Measurements from ENCODE around the gene KIAA0586. TPM values are rescaled to one million over a fixed set of nuclear protein-coding genes. Genes with fewer than 3 reads are reported as not detected.

KIAA0586 gene
- total RNA-seq, 2 experiments from 2014 or later, result 32.0 to 38.4 TPM

DNA sequence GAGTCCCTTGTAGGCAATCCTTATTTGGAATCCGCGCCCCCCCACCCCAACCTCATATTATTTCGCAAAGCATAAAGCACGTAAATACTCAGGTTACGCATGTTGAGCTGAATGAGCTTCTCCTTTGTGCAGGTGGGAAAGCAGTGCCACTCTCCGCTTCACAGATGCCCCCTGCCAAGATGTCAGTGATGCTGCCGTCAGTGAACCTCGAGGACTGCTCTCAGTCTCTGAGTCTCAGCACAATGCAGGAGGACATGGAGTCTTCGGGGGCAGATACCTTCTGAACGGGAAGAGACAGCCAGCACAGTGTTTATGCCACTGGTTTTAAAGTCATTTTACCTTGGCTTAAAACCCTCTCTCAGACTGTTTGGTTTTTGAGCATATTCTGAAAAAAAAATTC, 120.1 kb downstream of the KIAA0586 start:
- CTCF ChIA-PET, result interaction anchor here (0.7 to 1.6 kb wide), 3 partner anchors 23 to 179 kb away, joined by 3 read pairs; no protein-coding TSS in a partner anchor
- DNase-seq (no peak), ATAC-seq (no peak)
- Mint-ChIP-seq H3K27ac (no peak overlapping the region), H3K36me3 (ENCODE audit: low read depth) (peaks cover 12% of the 10 kb centered on the region), H3K4me3 (no peak overlapping the region), H3K4me1 (peaks cover 6% of the 10 kb centered on the region), H3K27me3 (no peaks in the 10 kb centered on the region), H3K9me3 (ENCODE audit: low read depth) (no peaks in the 10 kb centered on the region)
- POLR2A ChIA-PET, result no interaction called here
- intact Hi-C loops (cut with DNase I, micrococcal nuclease), result loop anchor here in 1 of 2 experiments (5.0 kb wide), 1 partner anchor 1225 kb away; no protein-coding TSS in a partner anchor

- Mint-ChIP-seq H3K36me3 (ENCODE audit: low read depth) (peaks cover 3% of the 10 kb centered on the region), H3K9me3 (ENCODE audit: low read depth) (no peaks in the 10 kb centered on the region), H3K27me3 (no peaks in the 10 kb centered on the region), H3K4me3 (no peak overlapping the region), H3K27ac (no peak overlapping the region), H3K4me1 (peaks cover 6% of the 10 kb centered on the region)
- ChIA-PET CTCF (interaction anchor here (0.7 kb wide), 1 partner anchor 1078 kb away, joined by 5 read pairs; no protein-coding TSS in a partner anchor), POLR2A (no interaction called here)
- intact Hi-C loops (cut with DNase I, micrococcal nuclease), result loop anchor here in 1 of 2 experiments (5.0 kb wide), 1 partner anchor 1223 kb away; no protein-coding TSS in a partner anchor
- no peak for ATAC-seq
- no peak for DNase-seq
These were observed 121.7 kb downstream of the KIAA0586 start for GRCh38 chr14:58549105-58549757.

DNA sequence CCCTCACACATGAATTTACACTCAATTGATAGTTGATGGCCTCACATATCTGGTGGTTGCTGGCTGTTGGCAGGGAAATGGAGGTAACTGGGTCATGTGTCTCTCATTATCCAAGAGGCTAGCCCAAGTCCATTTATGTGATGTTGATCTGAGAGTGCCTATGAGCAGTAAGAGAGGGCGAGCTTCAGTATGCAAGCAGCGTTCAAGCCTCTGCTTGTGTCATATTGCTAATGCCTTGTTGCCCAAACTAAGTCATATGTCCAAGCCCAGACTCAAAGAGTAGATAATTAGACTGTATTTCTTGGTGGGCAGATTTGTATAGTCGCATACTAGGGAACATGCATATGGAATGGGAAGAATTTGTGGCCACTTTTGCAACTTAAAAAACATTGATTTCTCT, 126.4 kb downstream of the KIAA0586 start:
- no peaks in the 10 kb centered on the region for H3K9me3 Mint-ChIP-seq (ENCODE audit: low read depth)
- ATAC-seq, result no peak

DNA sequence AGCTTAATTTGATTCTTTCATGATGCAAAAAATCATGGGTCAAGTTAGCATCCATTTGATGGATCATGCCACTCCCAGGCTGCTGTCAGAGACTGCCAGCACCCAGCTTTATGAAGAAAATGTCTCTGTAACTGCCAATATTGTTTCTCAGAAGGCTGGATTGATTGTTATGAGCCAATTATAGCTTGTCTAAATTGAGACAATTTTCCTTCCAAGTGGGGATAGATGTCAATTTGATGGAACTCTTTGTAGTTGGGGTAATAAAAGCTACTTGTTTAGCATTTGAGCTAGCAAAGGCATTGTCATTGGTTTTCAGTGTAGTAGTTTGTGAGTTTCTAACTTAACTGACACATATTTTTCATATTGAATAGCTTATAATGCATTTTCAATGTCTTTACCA, 128.1 kb downstream of the KIAA0586 start:
- no peak for DNase-seq
- ChIA-PET CTCF (interaction anchor here (1.0 to 1.5 kb wide), 4 partner anchors 12 to 55 kb away, joined by 3 to 4 read pairs (median 3); no protein-coding TSS in a partner anchor), POLR2A (no interaction called here)
- Mint-ChIP-seq H3K27ac (no peak overlapping the region), H3K27me3 (no peaks in the 10 kb centered on the region), H3K4me3 (no peak overlapping the region), H3K9me3 (ENCODE audit: low read depth) (no peaks in the 10 kb centered on the region), H3K4me1 (peaks cover 4% of the 10 kb centered on the region), H3K36me3 (ENCODE audit: low read depth) (no peaks in the 10 kb centered on the region)
- intact Hi-C loops (cut with DNase I, micrococcal nuclease), result no loop called here
- ATAC-seq, result no peak

More for the DNA sequence above, 126.4 kb downstream of the KIAA0586 start:
- ChIA-PET POLR2A (no interaction called here), CTCF (interaction anchor here (0.5 to 0.7 kb wide), 2 partner anchors 9 to 35 kb away, joined by 3 read pairs; no protein-coding TSS in a partner anchor)
- Mint-ChIP-seq H3K4me1 (peaks cover 6% of the 10 kb centered on the region), H3K36me3 (ENCODE audit: low read depth) (no peaks in the 10 kb centered on the region), H3K27me3 (no peaks in the 10 kb centered on the region), H3K27ac (no peak overlapping the region), H3K4me3 (no peak overlapping the region)
- no peak for DNase-seq
- intact Hi-C loops (cut with DNase I, micrococcal nuclease), result no loop called here

DNA sequence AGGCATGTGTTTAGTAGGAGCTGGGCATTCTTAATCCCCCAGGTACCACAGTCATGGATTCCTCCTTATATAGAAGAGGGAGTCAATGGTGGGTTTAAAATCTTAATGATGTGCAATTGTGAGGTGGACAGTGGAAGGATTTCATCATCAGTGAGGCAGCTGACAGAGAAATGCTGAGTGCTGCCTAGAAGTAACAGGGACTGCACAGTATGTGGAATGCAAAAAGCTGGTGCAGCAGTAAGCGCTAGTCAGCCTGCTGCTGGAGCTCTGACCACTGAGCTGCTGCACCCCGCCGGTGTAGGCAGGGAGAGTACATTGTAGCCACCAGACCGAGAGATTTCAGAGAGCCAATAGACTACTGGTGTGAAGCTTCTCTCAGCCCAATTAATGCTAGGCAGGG, 129.7 kb downstream of the KIAA0586 start:
- Mint-ChIP-seq H3K4me3 (no peak overlapping the region), H3K27ac (no peak overlapping the region), H3K27me3 (no peaks in the 10 kb centered on the region), H3K4me1 (peaks cover 4% of the 10 kb centered on the region), H3K36me3 (ENCODE audit: low read depth) (no peaks in the 10 kb centered on the region), H3K9me3 (ENCODE audit: low read depth) (no peaks in the 10 kb centered on the region)
- ATAC-seq, result no peak
- no peak for DNase-seq
- CTCF ChIA-PET, result interaction anchor here (0.5 to 4.4 kb wide), 5 partner anchors 8 to 79 kb away, joined by 3 to 14 read pairs (median 3); no protein-coding TSS in a partner anchor
- POLR2A ChIA-PET, result interaction anchor here (0.9 kb wide), 1 partner anchor 12 kb away, joined by 3 read pairs; no protein-coding TSS in a partner anchor
- intact Hi-C loops (cut with DNase I, micrococcal nuclease), result no loop called here

DNA sequence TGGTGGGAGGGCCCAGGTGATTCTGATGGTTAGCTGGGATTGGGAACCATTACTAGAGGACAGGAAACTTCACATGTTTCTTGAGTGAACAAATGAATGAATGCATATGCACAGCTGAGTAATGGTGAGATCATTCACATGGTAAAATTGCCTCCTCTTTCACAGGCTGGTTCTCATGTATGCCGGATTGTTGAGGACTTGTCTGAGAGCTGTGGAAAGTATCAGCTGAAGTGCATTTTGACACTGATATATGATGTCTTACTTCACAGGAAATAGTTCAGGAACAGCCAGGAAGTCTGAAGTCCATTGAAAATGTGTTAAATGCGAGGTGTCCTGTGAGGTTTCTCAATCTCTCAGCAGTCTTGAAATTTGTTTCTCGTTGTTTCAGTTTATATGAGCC, 132.7 kb downstream of the KIAA0586 start:
- CTCF ChIA-PET, result interaction anchor here (0.8 to 4.4 kb wide), 4 partner anchors 9 to 59 kb away, joined by 3 to 14 read pairs (median 4); no protein-coding TSS in a partner anchor
- no peak overlapping the region for H3K4me3 Mint-ChIP-seq
- POLR2A ChIA-PET, result interaction anchor here (0.7 to 1.0 kb wide), 2 partner anchors 10 to 12 kb away, joined by 3 read pairs; no protein-coding TSS in a partner anchor
- H3K27ac Mint-ChIP-seq, result peak overlapping the region; percentile 48
- H3K4me1 Mint-ChIP-seq, result peaks cover 4% of the 10 kb centered on the region
- DNase-seq (no peak), ATAC-seq (peak; percentile 75)
- H3K27me3 Mint-ChIP-seq, result no peaks in the 10 kb centered on the region
- no peaks in the 10 kb centered on the region for H3K36me3 Mint-ChIP-seq (ENCODE audit: low read depth)
- H3K9me3 Mint-ChIP-seq (ENCODE audit: low read depth), result no peaks in the 10 kb centered on the region
- intact Hi-C loops (cut with DNase I, micrococcal nuclease), result no loop called here

GRCh38 chr14:58562141-58562540, 134.6 kb downstream of the KIAA0586 start:
- CTCF ChIA-PET, result no interaction called here
- H3K27ac Mint-ChIP-seq, result no peak overlapping the region
- POLR2A ChIA-PET, result no interaction called here
- ATAC-seq (no peak), DNase-seq (no peak)
- intact Hi-C loops (cut with DNase I, micrococcal nuclease), result no loop called here
- peaks cover 4% of the 10 kb centered on the region for H3K4me1 Mint-ChIP-seq
- H3K36me3 Mint-ChIP-seq (ENCODE audit: low read depth), result no peaks in the 10 kb centered on the region
- no peaks in the 10 kb centered on the region for H3K27me3 Mint-ChIP-seq
- no peak overlapping the region for H3K4me3 Mint-ChIP-seq
- H3K9me3 Mint-ChIP-seq (ENCODE audit: low read depth), result no peaks in the 10 kb centered on the region

DNA sequence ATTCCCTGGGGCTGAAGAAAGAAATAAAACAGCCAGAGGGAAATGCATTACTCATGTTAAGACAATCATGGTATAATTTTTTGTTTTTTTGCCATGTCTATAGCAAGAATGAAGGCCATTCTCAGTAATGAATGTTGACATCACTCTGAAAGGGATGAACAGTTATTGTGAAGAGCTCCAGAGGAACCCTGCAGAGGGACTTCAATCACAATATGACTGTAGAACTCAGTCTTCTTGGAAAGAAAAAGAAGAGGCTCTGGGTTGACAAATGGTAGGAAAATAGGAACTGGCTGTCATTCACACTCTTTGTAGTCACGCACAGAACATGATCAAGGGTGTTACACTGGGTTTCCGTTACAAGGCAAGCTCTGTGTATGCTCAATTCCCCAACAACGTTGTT, 136.5 kb downstream of the KIAA0586 start:
- ChIA-PET CTCF (interaction anchor here (1.6 kb wide), 1 partner anchor 75 kb away, joined by 3 read pairs; no protein-coding TSS in a partner anchor), POLR2A (no interaction called here)
- ATAC-seq, result no peak

GRCh38 chr14:58565832-58566231, 138.3 kb downstream of the KIAA0586 start:
- ChIA-PET CTCF (interaction anchor here (1.2 to 1.6 kb wide), 3 partner anchors 8 to 65 kb away, joined by 3 to 4 read pairs (median 4); no protein-coding TSS in a partner anchor), POLR2A (no interaction called here)
- H3K9me3 Mint-ChIP-seq (ENCODE audit: low read depth), result no peaks in the 10 kb centered on the region
- H3K27ac Mint-ChIP-seq, result no peak overlapping the region
- ATAC-seq (no peak), DNase-seq (no peak)
- intact Hi-C loops (cut with DNase I, micrococcal nuclease), result no loop called here
- no peaks in the 10 kb centered on the region for H3K27me3 Mint-ChIP-seq
- peaks cover 16% of the 10 kb centered on the region for H3K4me1 Mint-ChIP-seq
- H3K4me3 Mint-ChIP-seq, result no peak overlapping the region
- H3K36me3 Mint-ChIP-seq (ENCODE audit: low read depth), result no peaks in the 10 kb centered on the region

More for the DNA sequence above, 136.5 kb downstream of the KIAA0586 start:
- Mint-ChIP-seq H3K4me3 (no peak overlapping the region), H3K9me3 (ENCODE audit: low read depth) (no peaks in the 10 kb centered on the region), H3K27ac (no peak overlapping the region), H3K36me3 (ENCODE audit: low read depth) (no peaks in the 10 kb centered on the region), H3K4me1 (peaks cover 6% of the 10 kb centered on the region), H3K27me3 (no peaks in the 10 kb centered on the region)
- DNase-seq, result no peak
- intact Hi-C loops (cut with DNase I, micrococcal nuclease), result no loop called here

GRCh38 chr14:58566979-58567378, 139.5 kb downstream of the KIAA0586 start:
- no peaks in the 10 kb centered on the region for H3K9me3 Mint-ChIP-seq (ENCODE audit: low read depth)
- H3K36me3 Mint-ChIP-seq (ENCODE audit: low read depth), result no peaks in the 10 kb centered on the region
- ATAC-seq (no peak), DNase-seq (no peak)
- H3K4me3 Mint-ChIP-seq, result no peak overlapping the region
- CTCF ChIA-PET, result interaction anchor here (1.3 kb wide), 1 partner anchor 66 kb away, joined by 3 read pairs; no protein-coding TSS in a partner anchor
- no peaks in the 10 kb centered on the region for H3K27me3 Mint-ChIP-seq
- H3K4me1 Mint-ChIP-seq, result peaks cover 28% of the 10 kb centered on the region
- no peak overlapping the region for H3K27ac Mint-ChIP-seq
- POLR2A ChIA-PET, result interaction anchor here (0.7 kb wide), 1 partner anchor 42 kb away, joined by 3 read pairs; no protein-coding TSS in a partner anchor
- intact Hi-C loops (cut with DNase I, micrococcal nuclease), result no loop called here

GRCh38 chr14:58568322-58568721, 140.8 kb downstream of the KIAA0586 start:
- ATAC-seq (no peak), DNase-seq (no peak)
- Mint-ChIP-seq H3K4me1 (peaks cover 40% of the 10 kb centered on the region), H3K27ac (no peak overlapping the region), H3K9me3 (ENCODE audit: low read depth) (no peaks in the 10 kb centered on the region), H3K27me3 (no peaks in the 10 kb centered on the region), H3K4me3 (no peak overlapping the region), H3K36me3 (ENCODE audit: low read depth) (no peaks in the 10 kb centered on the region)
- ChIA-PET POLR2A (interaction anchor here (0.6 kb wide), 1 partner anchor 480 kb away, joined by 3 read pairs; no protein-coding TSS in a partner anchor), CTCF (interaction anchor here (1.0 to 3.9 kb wide), 3 partner anchors 9 to 67 kb away, joined by 4 to 14 read pairs (median 8); no protein-coding TSS in a partner anchor)
- intact Hi-C loops (cut with DNase I, micrococcal nuclease), result no loop called here

Data from activated CD4-positive, alpha-beta T cell treated with anti-CD3 and anti-CD28 coated beads for 36 hours (primary cell).